Endothelial cell of umbilical vein (primary cell): Measurements from ENCODE around the gene RAB11FIP3. TPM values are rescaled to one million over a fixed set of nuclear protein-coding genes. Genes with fewer than 3 reads are reported as not detected.

ENCODE experiments used
- BruUV-seq: library from RNA; stranded (reverse); fragments of 400-500 nt; replicated peaks from 2 replicates; lab custom pipeline; 2021; lab: Mats Ljungman, UMichigan
- CTCF ChIA-PET: fragments of 300-600, 350-600 bp; sonication (Branson Sonifier 250); formaldehyde crosslinking; loops from one replicate; lab custom pipeline; 2021; ENCODE audit warnings: antibody characterized with exemption, inconsistent platforms; lab: Charles Lee
- POLR2A ChIA-PET: fragments of 300-600, 350-600 bp; sonication (Branson Sonifier 250); formaldehyde crosslinking; loops from one replicate; lab custom pipeline; 2021; ENCODE audit warnings: antibody characterized with exemption, inconsistent platforms; lab: Charles Lee
- DNase-seq: peaks from one replicate; pipeline ENCODE4 v3.0.0-alpha.2; 2011; ENCODE audit warnings: low read depth, low spot score
- FAIRE-seq: peaks from 2 replicates; lab custom pipeline; 2011; peaks lifted over from hg19 to GRCh38; lab: Jason Lieb, UNC
- H2AFZ ChIP-seq: 2 replicates; pipeline ENCODE4 v1.6.0; 2012; ENCODE audit warnings: low read depth, low read length, control low read depth, inconsistent platforms
- H3K27ac ChIP-seq: 2 replicates; pipeline ENCODE4 v1.5.1; 2011; ENCODE audit warnings: low read depth, mild to moderate bottlenecking, control low read depth, low read length, moderate library complexity; ENCODE audit not compliant: insufficient read depth
- H3K27me3 ChIP-seq, 2 experiments: 2 replicates each; pipeline versions ENCODE4 v1.6.0 to v1.6.1; 2011; ENCODE audit warnings: low read length in 2 of 2, mixed read lengths in 1 of 2; ENCODE audit not compliant: control insufficient read depth in 2 of 2, insufficient read depth in 2 of 2
- H3K36me3 ChIP-seq, 2 experiments: 2 replicates in 1 of 2; 3 replicates in 1 of 2; pipeline ENCODE4 v1.5.1; 2011; ENCODE audit warnings: low read length in 2 of 2, mild to moderate bottlenecking in 1 of 2, moderate library complexity in 1 of 2; ENCODE audit not compliant: control insufficient read depth in 2 of 2, insufficient read depth in 2 of 2; ENCODE audit errors: extremely low read depth in 1 of 2
- H3K4me1 ChIP-seq: 3 replicates; pipeline ENCODE4 v1.5.1; 2011; ENCODE audit warnings: mild to moderate bottlenecking, low read length; ENCODE audit not compliant: control insufficient read depth, insufficient read depth; ENCODE audit errors: extremely low read depth
- H3K4me2 ChIP-seq: 2 replicates; pipeline ENCODE4 v1.6.1; 2011; ENCODE audit warnings: low read length, control low read depth, mixed read lengths; ENCODE audit not compliant: insufficient read depth
- H3K4me3 ChIP-seq, 3 experiments: fragments of 200-600 bp in 1 of 3; sonication (generic), shearing (Covaris generic) in 1 of 3; replicated peaks in 1 of 3; 2 replicates each; pipeline ENCODE4 v1.5.1; 2011 to 2016; ENCODE audit warnings: control low read depth in 3 of 3, low read length in 3 of 3, mild to moderate bottlenecking in 2 of 3, inconsistent platforms in 1 of 3, low read depth in 1 of 3, moderate library complexity in 1 of 3; ENCODE audit not compliant: insufficient read depth in 1 of 3
- H3K79me2 ChIP-seq: 2 replicates; pipeline ENCODE4 v1.6.0; 2012; ENCODE audit warnings: low read length, inconsistent platforms; ENCODE audit not compliant: control insufficient read depth, insufficient read depth
- H3K9ac ChIP-seq: replicated peaks from 2 replicates; pipeline ENCODE3; 2011; ENCODE audit warnings: low read length, control low read depth; ENCODE audit not compliant: insufficient read depth; ENCODE audit errors: extremely low read depth
- H3K9me1 ChIP-seq: replicated peaks from 3 replicates; pipeline ENCODE4 v1.6.0; 2011; ENCODE audit warnings: mild to moderate bottlenecking, low read length; ENCODE audit not compliant: control insufficient read depth, insufficient read depth; ENCODE audit errors: extremely low read depth
- H3K9me3 ChIP-seq: replicated peaks from 2 replicates; pipeline ENCODE4 v1.5.1; 2012; ENCODE audit warnings: low read length, inconsistent platforms; ENCODE audit not compliant: control insufficient read depth, insufficient read depth
- H4K20me1 ChIP-seq: replicated peaks from 2 replicates; pipeline ENCODE3; 2011; ENCODE audit warnings: mild to moderate bottlenecking, low read length; ENCODE audit not compliant: control insufficient read depth, insufficient read depth; ENCODE audit errors: extremely low read depth
- CTCF ChIP-seq, 2 donors: IDR thresholded peaks; 1 replicate in 1 of 2; 2 replicates in 1 of 2; pipeline ENCODE4 v1.5.1; 2011; ENCODE audit warnings: low read length in 2 of 2, mild to moderate bottlenecking in 2 of 2, moderate library complexity in 2 of 2, control low read depth in 1 of 2, inconsistent platforms in 1 of 2, low read depth in 1 of 2; ENCODE audit not compliant: insufficient read depth in 1 of 2; ENCODE audit errors: extremely low read depth in 1 of 2
- EZH2 ChIP-seq: IDR thresholded peaks from 2 replicates; pipeline ENCODE4 v1.6.1; 2012; ENCODE audit warnings: borderline replicate concordance, low read depth, mild to moderate bottlenecking, moderate library complexity, low read length, inconsistent platforms; ENCODE audit not compliant: severe bottlenecking
- FOS ChIP-seq: IDR thresholded peaks from 2 replicates; pipeline ENCODE4 v1.6.1; 2011; ENCODE audit warnings: mild to moderate bottlenecking, low read length, moderate library complexity, borderline replicate concordance; ENCODE audit not compliant: insufficient read depth
- GATA2 ChIP-seq: IDR thresholded peaks from 2 replicates; pipeline ENCODE4 v1.7.0; 2011; ENCODE audit warnings: low read depth, mild to moderate bottlenecking, moderate library complexity, mixed read lengths, low read length; ENCODE audit not compliant: insufficient read length, insufficient read depth
- JUN ChIP-seq: IDR thresholded peaks from 2 replicates; pipeline ENCODE4 v1.6.1; 2011; ENCODE audit warnings: borderline replicate concordance, low read depth; ENCODE audit not compliant: insufficient read length, insufficient read depth
- MAX ChIP-seq: IDR thresholded peaks from 2 replicates; pipeline ENCODE4 v1.6.1; 2011; ENCODE audit not compliant: insufficient read depth, insufficient read length
- MYC ChIP-seq: IDR thresholded peaks from one replicate; pipeline ENCODE4 v1.6.1; 2011; ENCODE audit warnings: mild to moderate bottlenecking, low read depth, low read length
- POLR2A ChIP-seq: IDR thresholded peaks from 2 replicates; pipeline ENCODE4 v1.6.1; 2012; ENCODE audit warnings: low read depth, mild to moderate bottlenecking, control low read depth, low read length
- POLR2AphosphoS5 ChIP-seq: IDR thresholded peaks from 2 replicates; pipeline ENCODE4 v1.6.1; 2012; ENCODE audit warnings: low read depth, mild to moderate bottlenecking, control low read depth, low read length, moderate library complexity; ENCODE audit not compliant: insufficient read depth
- dilution Hi-C: fragments of 300-500 bp; cut with MboI; formaldehyde crosslinking; loops from one replicate; pipeline ENCODE4 v1.15.0; 2019; ENCODE audit warnings: low sequenced_read_pairs; ENCODE audit not compliant: extremely low pct_ligation_motif_present
- intact Hi-C: fragments of 100-400 bp; cut with micrococcal nuclease; formaldehyde crosslinking; loops from one replicate; pipeline ENCODE4 v1.10.0; 2022
- polyA plus RNA-seq, 4 experiments: library from polyadenylated mRNA; depleted of rRNA in 3 of 4; stranded (reverse) in 3 of 4; unstranded in 1 of 4; fragments of >200 nt; gene quantifications; 2 replicates each; pipeline versions ENCODE4 v1.2.1 to v1.2.3, GENCODE V29; 2011 to 2012; ENCODE audit warnings: missing spikeins in 1 of 4
- total RNA-seq: library from RNA; stranded (reverse); gene quantifications from 2 replicates; pipeline ENCODE4 v1.2.3, GENCODE V29; 2021

Gene RAB11FIP3
- total and polyA plus RNA-seq, 2 donors (not counting 3 experiments of a cell fraction or from before 2014, with no cell fraction given), result 20.5 to 75.9 TPM

- TF ChIP-seq MAX, result no peak
- TF ChIP-seq FOS, result no peak
- no peak for TF ChIP-seq GATA2
- TF ChIP-seq EZH2, result no peak
- TF ChIP-seq MYC, result no peak
- TF ChIP-seq POLR2A, result no peak
- no peak for TF ChIP-seq POLR2AphosphoS5
- TF ChIP-seq CTCF (IDR thresholded peaks at IDR 0.05; ENCODE audit: extremely low read depth in 1 of 2, insufficient read depth in 1 of 2, low read depth in 1 of 2, low read length in 2 of 2), result no peak
- TF ChIP-seq JUN, result no peak
- CTCF ChIA-PET, result no interaction called here
- Histone ChIP-seq H3K36me3 (peaks cover 0 to 3% of the 10 kb centered on the region in 2 experiments), H3K27ac (no peak overlapping the region), H3K9ac (no peak overlapping the region), H3K4me1 (no peaks in the 10 kb centered on the region), H3K9me1 (no peaks in the 10 kb centered on the region), H3K27me3 (no peaks in the 10 kb centered on the region), H3K9me3 (no peaks in the 10 kb centered on the region), H2AFZ (no peak overlapping the region), H4K20me1 (no peaks in the 10 kb centered on the region), H3K4me3 (no peak overlapping the region), H3K79me2 (peaks cover 85% of the 10 kb centered on the region), H3K4me2 (no peak overlapping the region)
- FAIRE-seq (no peak), DNase-seq (no peak)
- intact Hi-C loops, result no loop called here
- BruUV-seq, result no TSS peak
- POLR2A ChIA-PET, result no interaction called here
- dilution Hi-C loops, result no loop called here
Observed at GRCh38 chr16:536746-537145, 111.3 kb downstream of the RAB11FIP3 start.
